Measurements from ENCODE around the gene TRAK1. TPM values are rescaled to one million over a fixed set of nuclear protein-coding genes. Genes with fewer than 3 reads are reported as not detected.

The TRAK1 gene
- total RNA-seq, 4 donors from 2014 or later: 14.3 to 37.5 (median 21.4) TPM

DNA sequence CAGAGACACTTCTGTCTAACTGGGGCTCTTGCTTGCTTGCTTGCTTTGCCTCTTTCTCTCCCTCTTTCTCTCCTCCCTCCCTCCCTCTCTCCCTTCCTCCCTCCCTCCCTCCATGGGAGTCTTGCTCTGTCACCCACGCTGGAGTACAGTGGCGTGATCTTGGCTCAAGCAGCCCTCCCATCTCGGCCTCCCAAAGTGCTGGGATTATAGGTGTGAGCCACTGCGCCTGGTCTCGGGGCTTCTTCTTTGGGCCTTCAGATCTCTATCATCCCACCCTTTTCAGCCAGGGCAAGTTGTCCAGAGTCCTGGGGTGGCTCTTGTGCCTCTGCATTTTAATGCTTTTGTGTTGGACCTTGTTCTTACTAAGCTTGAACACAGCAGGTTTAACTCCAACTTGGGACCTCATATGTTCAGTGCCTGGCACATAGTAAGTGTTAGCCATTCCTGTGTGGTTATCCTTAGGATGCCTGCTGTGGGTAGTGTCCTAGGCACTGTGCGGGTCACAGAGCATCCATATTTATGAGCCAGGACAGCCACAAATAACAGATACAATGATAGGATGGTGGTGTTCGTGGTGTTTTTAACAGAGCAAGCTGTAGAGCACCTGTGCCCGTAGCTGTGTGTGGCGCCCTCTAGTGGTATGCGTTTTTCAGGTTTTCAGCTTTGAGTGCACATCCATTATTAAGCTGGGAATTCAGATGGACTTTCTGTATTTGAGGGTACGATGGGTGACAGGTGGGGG, 99.7 kb downstream of the TRAK1 start:
- H3K27me3 ChIP-seq: no peaks in the 10 kb centered on the region
- TF ChIP-seq, protein P1, sequence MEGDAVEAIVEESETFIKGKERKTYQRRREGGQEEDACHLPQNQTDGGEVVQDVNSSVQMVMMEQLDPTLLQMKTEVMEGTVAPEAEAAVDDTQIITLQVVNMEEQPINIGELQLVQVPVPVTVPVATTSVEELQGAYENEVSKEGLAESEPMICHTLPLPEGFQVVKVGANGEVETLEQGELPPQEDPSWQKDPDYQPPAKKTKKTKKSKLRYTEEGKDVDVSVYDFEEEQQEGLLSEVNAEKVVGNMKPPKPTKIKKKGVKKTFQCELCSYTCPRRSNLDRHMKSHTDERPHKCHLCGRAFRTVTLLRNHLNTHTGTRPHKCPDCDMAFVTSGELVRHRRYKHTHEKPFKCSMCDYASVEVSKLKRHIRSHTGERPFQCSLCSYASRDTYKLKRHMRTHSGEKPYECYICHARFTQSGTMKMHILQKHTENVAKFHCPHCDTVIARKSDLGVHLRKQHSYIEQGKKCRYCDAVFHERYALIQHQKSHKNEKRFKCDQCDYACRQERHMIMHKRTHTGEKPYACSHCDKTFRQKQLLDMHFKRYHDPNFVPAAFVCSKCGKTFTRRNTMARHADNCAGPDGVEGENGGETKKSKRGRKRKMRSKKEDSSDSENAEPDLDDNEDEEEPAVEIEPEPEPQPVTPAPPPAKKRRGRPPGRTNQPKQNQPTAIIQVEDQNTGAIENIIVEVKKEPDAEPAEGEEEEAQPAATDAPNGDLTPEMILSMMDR (IDR thresholded peaks at IDR 0.05): peak; percentile 65 to 78 (median 69)
- no peak for TF ChIP-seq POLR2A (IDR thresholded peaks at IDR 0.05)
- peak overlapping the region in 1 of 2 donors; percentile 13 for H3K27ac ChIP-seq
- no peaks in the 10 kb centered on the region for H3K36me3 ChIP-seq
- peak; percentile 35 to 68 for DNase-seq
- H3K9me3 ChIP-seq: no peaks in the 10 kb centered on the region
- no peak overlapping the region for H3K4me3 ChIP-seq
- intact Hi-C loops (cut with DNase I; ENCODE audit: low total_unique reads): no loop called here
- no peaks in the 10 kb centered on the region for H3K4me1 ChIP-seq

DNA sequence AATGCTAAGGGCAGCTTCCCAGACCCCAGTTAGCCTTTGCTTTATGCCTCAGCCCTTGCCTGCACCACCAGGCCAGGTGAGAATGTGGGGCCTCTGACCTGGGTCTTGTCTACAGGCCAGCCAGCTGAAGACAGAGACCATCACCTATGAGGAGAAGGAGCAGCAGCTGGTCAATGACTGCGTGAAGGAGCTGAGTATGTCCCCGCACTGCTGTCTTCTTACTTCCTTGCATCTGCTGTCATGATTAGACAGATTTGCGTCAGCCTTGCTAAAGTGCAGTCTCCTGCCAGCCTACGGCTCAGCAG, 100.2 kb downstream of the TRAK1 start:
- TF ChIP-seq, protein P1 (IDR thresholded peaks at IDR 0.05): no peak
- TF ChIP-seq POLR2A (IDR thresholded peaks at IDR 0.05): no peak
- no peaks in the 10 kb centered on the region for H3K9me3 ChIP-seq
- no peak for DNase-seq
- no peaks in the 10 kb centered on the region for H3K36me3 ChIP-seq
- H3K27me3 ChIP-seq: no peaks in the 10 kb centered on the region
- no peak overlapping the region for H3K27ac ChIP-seq
- intact Hi-C loops (cut with DNase I; ENCODE audit: low total_unique reads): no loop called here
- H3K4me1 ChIP-seq: no peaks in the 10 kb centered on the region
- H3K4me3 ChIP-seq: no peak overlapping the region

DNA sequence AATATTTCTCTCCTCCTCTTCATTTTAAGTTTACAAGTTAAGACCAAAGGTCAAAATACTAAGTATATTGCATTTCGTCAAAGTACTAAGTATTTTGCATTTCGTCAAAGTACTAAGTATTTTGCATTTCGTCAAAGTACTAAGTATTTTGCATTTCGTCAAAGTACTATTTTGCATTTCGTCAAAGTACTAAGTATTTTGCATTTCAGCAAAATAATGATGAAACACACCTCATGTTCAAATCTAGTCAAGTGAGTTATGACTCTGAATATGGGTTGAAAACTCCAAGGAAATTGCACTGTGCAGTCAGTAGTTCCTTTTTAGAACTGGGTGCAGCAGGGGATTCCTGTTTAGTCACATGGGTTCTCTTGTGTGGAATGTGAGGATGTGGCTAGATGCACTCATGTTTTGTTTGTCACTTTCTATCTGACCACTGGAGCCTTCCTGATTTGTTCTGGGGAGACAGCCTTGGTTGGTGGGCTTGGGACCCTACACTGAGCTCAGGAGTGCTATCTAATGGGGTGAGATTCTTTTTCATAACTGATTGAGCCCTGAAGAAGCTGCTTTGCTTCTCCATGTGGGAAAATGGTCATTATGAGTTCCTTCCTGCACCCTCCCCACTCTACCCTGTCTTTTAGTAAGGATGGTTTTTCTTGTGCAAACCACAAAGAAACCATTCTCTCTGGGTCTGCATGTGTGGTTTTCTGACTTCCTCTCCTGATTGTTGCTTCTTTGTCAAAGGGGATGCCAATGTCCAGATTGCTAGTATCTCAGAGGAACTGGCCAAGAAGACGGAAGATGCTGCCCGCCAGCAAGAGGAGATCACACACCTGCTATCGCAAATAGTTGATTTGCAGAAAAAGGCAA, 101.4 kb downstream of the TRAK1 start:
- intact Hi-C loops (cut with DNase I; ENCODE audit: low total_unique reads): no loop called here

DNA sequence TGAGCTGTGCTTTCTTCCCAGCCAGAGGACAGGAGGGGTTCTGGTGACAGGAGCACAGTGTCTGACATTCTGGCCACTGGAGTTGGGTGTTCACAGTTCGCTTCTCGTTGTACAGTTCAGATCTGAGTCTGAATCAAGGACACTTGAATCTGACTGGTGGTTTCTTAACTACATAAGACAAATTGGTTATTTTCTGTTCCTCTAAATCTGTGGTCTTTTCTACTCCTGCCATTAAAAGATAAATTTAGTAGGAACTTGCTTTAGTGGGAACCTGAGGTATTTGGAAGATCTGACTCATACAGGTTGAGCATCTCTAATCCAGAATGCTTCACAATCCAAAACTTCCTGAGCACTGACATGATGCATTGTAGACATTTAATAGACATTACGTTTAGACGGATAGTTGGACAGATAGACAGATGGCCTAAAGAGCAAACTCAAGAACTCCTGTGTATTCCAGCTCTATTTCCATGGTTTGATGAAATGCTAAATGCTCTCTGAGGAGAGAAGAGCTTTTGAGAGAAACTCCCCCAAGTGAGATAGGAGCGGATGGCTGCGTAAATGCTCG, 103.9 kb downstream of the TRAK1 start:
- Histone ChIP-seq H3K4me3 (no peak overlapping the region), H3K9me3 (no peaks in the 10 kb centered on the region), H3K27ac (no peak overlapping the region), H3K4me1 (no peaks in the 10 kb centered on the region), H3K36me3 (no peaks in the 10 kb centered on the region), H3K27me3 (no peaks in the 10 kb centered on the region)
- DNase-seq: no peak
- intact Hi-C loops (cut with DNase I; ENCODE audit: low total_unique reads): no loop called here
- TF ChIP-seq, protein P1 (IDR thresholded peaks at IDR 0.05): no peak
- no peak for TF ChIP-seq POLR2A (IDR thresholded peaks at IDR 0.05)

More for the DNA sequence above, 101.4 kb downstream of the TRAK1 start:
- DNase-seq: no peak
- Histone ChIP-seq H3K27me3 (no peaks in the 10 kb centered on the region), H3K9me3 (no peaks in the 10 kb centered on the region), H3K4me1 (no peaks in the 10 kb centered on the region), H3K4me3 (no peak overlapping the region), H3K27ac (no peak overlapping the region), H3K36me3 (no peaks in the 10 kb centered on the region)
- no peak for TF ChIP-seq POLR2A (IDR thresholded peaks at IDR 0.05)
- TF ChIP-seq, protein P1 (IDR thresholded peaks at IDR 0.05): no peak

- DNase-seq: no peak
- no peak overlapping the region for H3K27ac ChIP-seq
- H3K9me3 ChIP-seq: no peaks in the 10 kb centered on the region
- H3K27me3 ChIP-seq: no peaks in the 10 kb centered on the region
- no peak overlapping the region for H3K4me3 ChIP-seq
- H3K36me3 ChIP-seq: no peaks in the 10 kb centered on the region
- TF ChIP-seq, protein P1 (IDR thresholded peaks at IDR 0.05): no peak
- no peak for TF ChIP-seq POLR2A (IDR thresholded peaks at IDR 0.05)
- no peaks in the 10 kb centered on the region for H3K4me1 ChIP-seq
- intact Hi-C loops (cut with DNase I; ENCODE audit: low total_unique reads): no loop called here
Measured at GRCh38 chr3:42195879-42196330, 104.7 kb downstream of the TRAK1 start.
